HG02852 (cell line): ENCODE results near the gene BRD8.
A peak's percentile ranks its signal among the peaks of the same experiment; 100 is the strongest.
"Not testable (repeated sequence)": the region's sequence is repeated elsewhere in the genome, so short reads cannot be mapped to it uniquely, and the experiment has no call there.

Experiments used
- ATAC-seq: cut with Tn5 transposase; IDR thresholded peaks from one replicate; pipeline ENCODE4 v1.9.1; 2021; ENCODE audit warnings: mild to moderate bottlenecking, moderate library complexity; ENCODE audit not compliant: unreplicated experiment

BRD8 gene

DNA sequence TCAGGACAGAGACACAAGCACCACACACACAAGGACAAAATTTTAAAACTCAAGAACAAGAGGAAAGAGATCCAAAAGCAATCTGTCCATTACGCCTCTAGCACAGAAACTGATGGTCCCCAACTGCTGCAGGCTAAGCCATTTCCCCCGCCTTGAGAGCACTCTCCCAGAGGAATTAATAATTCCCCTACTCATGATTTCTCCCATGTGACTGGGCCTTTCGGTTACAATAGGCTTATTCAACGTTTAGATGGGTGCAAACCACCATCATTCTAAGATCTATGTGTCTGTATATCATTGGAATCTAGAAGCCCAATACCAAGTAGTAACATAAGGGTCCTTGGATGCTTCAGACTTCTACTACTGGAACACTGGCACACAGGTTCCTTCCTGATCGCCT lies 18.8 kb downstream of the BRD8 start:
- ATAC-seq: no peak

- no peak for ATAC-seq
These were observed 20.8 kb downstream of the BRD8 start for GRCh38 chr5:138157626-138158025.

DNA sequence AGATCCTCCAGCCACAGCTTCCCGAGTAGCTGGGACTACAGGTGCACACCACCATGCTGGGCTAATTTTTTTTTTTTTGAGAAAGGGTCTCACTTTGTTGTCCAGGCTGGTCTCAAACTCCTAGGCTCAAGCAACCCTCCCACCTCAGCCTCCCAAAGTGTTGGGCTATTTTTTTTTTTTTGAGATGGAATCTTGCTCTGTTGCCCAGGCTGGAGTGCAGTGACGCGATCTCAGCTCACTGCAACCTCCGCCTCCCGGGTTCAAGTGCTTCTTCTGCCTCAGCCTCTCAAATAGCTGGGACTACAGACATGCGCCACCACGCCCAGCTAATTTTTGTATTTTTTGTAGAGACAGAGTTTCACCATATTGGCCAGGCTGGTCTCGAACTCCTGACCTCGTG lies 22.5 kb downstream of the BRD8 start:
- ATAC-seq: not testable (repeated sequence)

GRCh38 chr5:138149530-138149929 lies 28.9 kb downstream of the BRD8 start:
- no peak for ATAC-seq

DNA sequence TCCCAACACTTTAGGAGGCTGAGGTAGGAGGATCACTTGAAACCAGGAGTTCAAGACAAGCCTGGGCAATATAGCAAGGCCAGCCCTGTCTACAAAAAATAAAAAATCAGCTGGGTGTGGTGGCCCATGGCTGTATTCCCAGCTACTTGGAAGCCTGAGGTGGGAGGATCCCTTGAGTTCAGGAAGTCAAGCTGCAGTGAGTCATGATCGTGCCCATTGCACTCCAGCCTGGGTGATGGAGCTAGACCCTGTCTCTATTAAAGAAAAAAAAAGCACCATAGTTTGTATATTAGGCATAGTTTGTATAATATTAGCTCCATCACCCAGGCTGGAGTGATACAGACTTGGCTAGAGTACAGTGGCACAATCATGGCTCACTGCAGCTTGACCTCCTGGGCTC lies 29.6 kb downstream of the BRD8 start:
- no peak for ATAC-seq

GRCh38 chr5:138143578-138143977 lies 34.9 kb downstream of the BRD8 start:
- ATAC-seq: not testable (repeated sequence)

DNA sequence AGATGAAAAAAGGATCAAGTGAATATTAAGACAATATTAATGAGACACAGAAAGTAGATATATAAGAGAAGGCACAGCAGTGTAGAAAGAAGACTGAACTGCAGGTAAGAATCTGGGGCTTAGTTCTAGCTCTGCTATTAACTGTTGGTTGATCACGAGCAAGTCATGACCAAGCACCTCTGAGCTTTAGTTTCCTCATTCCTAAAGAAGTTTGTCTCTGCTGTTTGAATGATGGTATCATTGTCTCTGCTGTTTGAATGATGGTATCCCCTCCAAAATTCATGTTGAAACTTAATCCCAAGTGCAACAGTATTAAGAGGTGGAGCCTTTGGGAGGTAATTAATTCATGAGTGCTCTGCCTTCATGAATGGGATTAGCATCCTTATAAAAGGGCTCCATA lies 36.7 kb downstream of the BRD8 start:
- ATAC-seq: no peak

DNA sequence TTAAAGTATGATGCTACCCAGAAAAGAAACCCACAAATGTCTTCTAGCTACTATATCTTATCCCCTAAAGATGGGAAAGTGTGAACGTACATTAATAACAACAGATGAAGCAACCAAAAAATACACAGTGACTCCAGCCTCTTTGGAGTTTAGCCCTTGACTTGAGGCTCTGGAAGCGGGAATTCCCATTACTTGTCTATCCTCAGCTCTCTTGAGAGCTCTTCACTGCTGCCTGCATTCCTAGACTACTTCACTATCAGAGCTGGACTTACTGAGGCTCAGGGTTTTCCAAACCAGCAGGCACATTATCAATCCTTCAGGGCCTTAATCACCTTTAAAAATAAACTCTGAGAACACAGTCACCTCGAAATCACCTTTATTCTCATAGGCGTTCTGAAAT lies 38.2 kb downstream of the BRD8 start:
- no peak for ATAC-seq

- ATAC-seq: no peak
These were observed 38.7 kb downstream of the BRD8 start for GRCh38 chr5:138139781-138140090.

- ATAC-seq: peak; percentile 43
These were observed 39.3 kb downstream of the BRD8 start, which contains the start of gene NME5 for GRCh38 chr5:138138949-138139780. NME5 (minus strand) TSS chr5:138139428; CDS start chr5:138138780, 648 bp downstream.

DNA sequence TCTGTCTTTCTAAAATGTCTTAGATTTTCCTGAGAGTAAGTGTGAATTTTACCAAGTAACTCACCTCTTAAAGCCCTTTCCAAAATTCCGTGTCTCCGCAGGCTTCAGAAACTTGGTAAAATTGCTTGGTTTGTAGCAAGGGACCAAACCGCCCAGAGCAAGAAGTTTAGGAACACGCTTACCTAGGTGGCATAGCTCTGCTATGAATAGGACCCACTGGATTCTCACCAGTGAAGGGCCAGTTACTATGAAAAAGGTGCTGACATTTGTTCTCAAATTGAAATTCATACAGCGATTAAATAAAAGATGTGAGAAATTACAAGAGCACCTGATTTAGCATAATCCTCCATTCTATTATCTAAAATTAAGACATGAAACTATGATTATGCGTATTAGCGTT lies 45.9 kb downstream of the BRD8 start:
- ATAC-seq: no peak

DNA sequence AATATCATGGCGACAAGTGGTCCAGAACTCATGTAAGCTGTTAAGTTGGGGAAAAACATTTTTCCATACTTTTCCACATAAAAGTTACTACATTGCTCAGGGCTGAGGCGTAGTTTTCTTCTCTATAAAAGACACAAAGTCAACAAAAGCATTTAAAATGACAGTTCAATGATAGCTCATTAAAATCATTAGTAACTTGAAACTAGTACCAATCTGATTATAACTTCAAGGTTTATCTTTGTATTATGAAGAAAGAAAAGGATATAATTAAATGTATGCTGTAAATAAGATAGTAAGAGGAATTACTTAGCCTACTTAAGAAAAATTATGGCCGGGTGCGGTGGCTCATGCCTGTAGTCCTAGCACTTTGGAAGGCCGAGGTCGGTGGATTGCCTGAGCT lies 49.1 kb downstream of the BRD8 start:
- ATAC-seq: no peak

DNA sequence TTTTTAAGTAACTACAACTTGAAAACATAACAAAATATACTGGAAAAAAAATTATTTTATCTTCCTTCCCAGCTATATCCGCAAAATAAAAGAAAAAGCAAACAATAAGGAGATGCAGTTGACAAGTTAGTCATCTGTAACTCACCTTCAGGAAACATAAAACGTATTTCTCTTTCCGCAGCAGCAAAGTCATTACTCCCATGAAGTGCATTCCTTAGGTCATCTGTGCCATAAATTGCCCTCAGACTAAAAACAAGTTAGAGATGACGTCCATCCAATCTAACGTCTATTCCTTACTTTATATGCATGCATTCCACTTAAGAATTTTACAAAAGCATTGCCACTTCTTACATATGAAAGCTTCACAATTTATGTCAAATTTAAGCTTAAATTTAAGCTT lies 50.1 kb downstream of the BRD8 start:
- ATAC-seq: no peak

- ATAC-seq: no peak
These were observed 63.2 kb downstream of the BRD8 start for GRCh38 chr5:138115254-138115653.

- ATAC-seq: no peak
These were observed 66.5 kb downstream of the BRD8 start for GRCh38 chr5:138111937-138112336.

- ATAC-seq: no peak
These were observed 67.2 kb downstream of the BRD8 start for GRCh38 chr5:138111181-138111580.

DNA sequence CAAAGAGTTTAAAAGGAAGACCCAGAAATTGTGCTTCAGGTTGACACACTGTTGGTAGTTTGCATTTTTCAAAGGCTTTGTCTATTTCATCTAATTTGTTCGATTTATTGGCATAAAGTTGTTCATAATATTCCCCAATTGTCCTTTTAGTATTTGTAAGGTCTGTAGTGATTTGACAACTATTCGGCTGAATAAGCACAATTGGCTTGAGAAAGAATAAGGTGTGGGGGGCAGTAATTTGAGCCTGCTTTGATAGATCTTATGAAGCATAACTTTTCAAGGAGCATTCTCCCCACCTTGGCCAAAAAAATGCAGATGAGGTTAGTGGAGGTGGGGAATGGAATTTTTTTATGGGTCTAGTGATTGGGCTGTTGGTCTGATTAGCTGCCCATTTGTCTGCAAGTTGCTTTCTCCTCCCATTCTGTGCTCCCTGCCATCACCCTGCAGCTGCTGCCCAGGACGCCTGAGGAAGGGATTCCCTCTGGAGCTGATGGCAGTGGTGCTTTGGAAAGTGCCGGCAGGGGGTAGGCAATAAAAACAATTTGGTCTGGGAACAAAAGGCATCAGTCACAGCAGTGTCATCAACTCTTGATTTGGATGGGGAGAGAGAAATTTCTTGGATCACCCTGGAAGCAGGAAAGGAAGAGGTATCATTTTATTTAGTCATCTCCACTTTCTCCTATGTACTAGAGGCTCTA lies 68.0 kb downstream of the BRD8 start:
- ATAC-seq: no peak

- ATAC-seq: no peak
These were observed 68.8 kb downstream of the BRD8 start for GRCh38 chr5:138109463-138110265.

DNA sequence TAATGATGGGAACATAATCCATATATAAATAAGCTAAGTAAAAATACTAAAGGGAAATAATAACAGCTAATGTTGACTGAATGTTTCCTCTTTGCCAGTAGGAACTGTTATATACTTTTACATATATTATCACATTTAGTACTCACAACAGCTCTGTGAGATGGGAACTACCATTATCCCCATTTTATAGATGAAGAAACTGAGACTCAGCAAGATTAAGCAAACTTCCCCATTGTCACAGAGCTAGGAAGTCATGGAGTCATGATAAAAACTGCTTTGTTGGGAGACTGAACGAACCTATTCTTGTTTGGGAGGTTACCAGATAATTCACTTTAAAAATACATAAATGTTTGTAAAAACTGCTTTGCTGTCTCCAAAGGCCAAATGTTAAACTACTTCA lies 71.2 kb downstream of the BRD8 start:
- ATAC-seq: no peak

GRCh38 chr5:138105709-138106108 lies 72.7 kb downstream of the BRD8 start:
- ATAC-seq: no peak

GRCh38 chr5:138103319-138103637 lies 75.2 kb downstream of the BRD8 start:
- no peak for ATAC-seq
